HepG2 (cell line): ENCODE data around the gene ZNF3. TPM values are rescaled to one million over a fixed set of nuclear protein-coding genes. Genes with fewer than 3 reads are reported as not detected.

Experiments used
- AHR ChIP-seq: IDR thresholded peaks from 2 replicates; pipeline ENCODE4 v1.6.1; 2018; ENCODE audit warnings: missing genetic modification reagents, missing compliant biosample characterization
- ARNT2 ChIP-seq: sonication (generic); formaldehyde crosslinking; IDR thresholded peaks from 2 replicates; pipeline ENCODE4 v1.8.0; 2022; ENCODE audit warnings: mild to moderate bottlenecking, low read depth, missing genetic modification reagents, moderate library complexity
- EHMT2 ChIP-seq: fragments of 200-600 bp; sonication (generic); IDR thresholded peaks from 2 replicates; pipeline ENCODE4 v1.7.0; 2017; ENCODE audit warnings: antibody characterized with exemption, low read depth, low read length, borderline replicate concordance
- GABPA ChIP-seq, 2 experiments: IDR thresholded peaks; 2 replicates each; pipeline ENCODE4 v1.6.1; 2011 to 2016; ENCODE audit warnings: low read depth in 2 of 2, low read length in 1 of 2, missing biosample characterization in 1 of 2, missing genetic modification characterization in 1 of 2
- KDM4B ChIP-seq: sonication (generic); formaldehyde crosslinking; IDR thresholded peaks from 2 replicates; pipeline ENCODE4 v1.4.0; 2020; ENCODE audit warnings: missing genetic modification reagents
- KDM5B ChIP-seq: sonication (generic); formaldehyde crosslinking; IDR thresholded peaks from 2 replicates; pipeline ENCODE4 v1.4.0; 2020; ENCODE audit warnings: missing genetic modification reagents, mild to moderate bottlenecking, borderline replicate concordance
- KLF12 ChIP-seq: sonication (generic); formaldehyde crosslinking; IDR thresholded peaks from 2 replicates; pipeline ENCODE4 v1.4.0; 2020; ENCODE audit warnings: missing genetic modification reagents, borderline replicate concordance
- LCORL ChIP-seq, 2 experiments: fragments of 450-650 bp in 1 of 2; sonication (generic) in 1 of 2; formaldehyde crosslinking in 1 of 2; IDR thresholded peaks; 2 replicates each; pipeline versions ENCODE4 v1.5.0 to v1.6.1; 2017 to 2020; ENCODE audit warnings: antibody characterized with exemption in 1 of 2, missing genetic modification reagents in 1 of 2
- MXD4 ChIP-seq: IDR thresholded peaks from 2 replicates; pipeline ENCODE4 v1.6.1; 2016; ENCODE audit warnings: mild to moderate bottlenecking, missing biosample characterization, missing genetic modification reagents
- NFIC ChIP-seq: IDR thresholded peaks from 2 replicates; pipeline ENCODE4 v1.6.1; 2012; ENCODE audit warnings: mild to moderate bottlenecking, low read length, inconsistent platforms
- U2AF1 ChIP-seq: fragments of 200-400 bp; formaldehyde crosslinking; optimal IDR thresholded peaks from 2 replicates; pipeline ENCODE3; 2017; ENCODE audit warnings: mild to moderate bottlenecking, low read depth, low read length
- ZBTB3 ChIP-seq: sonication (generic); formaldehyde crosslinking; IDR thresholded peaks from 2 replicates; pipeline ENCODE4 v1.4.0; 2020; ENCODE audit warnings: low read depth, mild to moderate bottlenecking, moderate library complexity, missing genetic modification reagents, borderline replicate concordance
- ZC3H4 ChIP-seq: sonication (generic); formaldehyde crosslinking; IDR thresholded peaks from 2 replicates; pipeline ENCODE4 v1.4.0; 2020; ENCODE audit warnings: missing genetic modification reagents, borderline replicate concordance
- ZMYM2 ChIP-seq: sonication (generic); formaldehyde crosslinking; IDR thresholded peaks from 2 replicates; pipeline ENCODE4 v1.8.0; 2022; ENCODE audit warnings: mild to moderate bottlenecking, missing genetic modification reagents
- polyA plus RNA-seq, 8 experiments: library from polyadenylated mRNA; depleted of rRNA in 3 of 8; stranded (reverse) in 7 of 8; unstranded in 1 of 8; fragments of >200 nt; fragmentation: Illumina TruSeq in 4 of 8; extraction: Trizol in 4 of 8; gene quantifications; 2 replicates each; pipeline versions ENCODE4 v1.2.1 to v1.2.3, GENCODE V29; 2011 to 2016; ENCODE audit warnings: low read depth in 4 of 8, missing spikeins in 1 of 8, mixed read lengths in 1 of 8; ENCODE audit not compliant: insufficient read depth in 1 of 8
- total RNA-seq, 5 experiments: library from RNA; depleted of rRNA; stranded (reverse); fragments of >200 nt; fragmentation: Illumina TruSeq; extraction: Trizol; gene quantifications; 2 replicates each; pipeline ENCODE4 v1.2.3, GENCODE V29; 2016; ENCODE audit warnings: low read depth in 1 of 5
- TF ChIP-seq, protein P1 (sequence below): sonication (generic); formaldehyde crosslinking; IDR thresholded peaks from 2 replicates; pipeline ENCODE4 v1.4.0; 2020; ENCODE audit warnings: missing genetic modification reagents, borderline replicate concordance
- TF ChIP-seq, protein P2 (sequence below): sonication (generic); formaldehyde crosslinking; IDR thresholded peaks from 2 replicates; pipeline ENCODE4 v1.5.0; 2020; ENCODE audit warnings: mild to moderate bottlenecking, missing genetic modification reagents, borderline replicate concordance
- TF ChIP-seq, protein P3 (sequence below): sonication (generic); formaldehyde crosslinking; IDR thresholded peaks from 2 replicates; pipeline ENCODE4 v1.8.1; 2023; ENCODE audit warnings: missing genetic modification reagents, mild to moderate bottlenecking, borderline replicate concordance
- TF ChIP-seq, protein P4 (sequence below): sonication (generic); formaldehyde crosslinking; IDR thresholded peaks from 2 replicates; pipeline ENCODE4 v1.4.0; 2020; ENCODE audit warnings: mild to moderate bottlenecking, missing genetic modification reagents

Gene ZNF3
- total and polyA plus RNA-seq, 2 of the 13 experiments (the other 11 are each of a cell fraction or from before 2014, with no cell fraction given): 33.7 to 56.9 TPM

DNA sequence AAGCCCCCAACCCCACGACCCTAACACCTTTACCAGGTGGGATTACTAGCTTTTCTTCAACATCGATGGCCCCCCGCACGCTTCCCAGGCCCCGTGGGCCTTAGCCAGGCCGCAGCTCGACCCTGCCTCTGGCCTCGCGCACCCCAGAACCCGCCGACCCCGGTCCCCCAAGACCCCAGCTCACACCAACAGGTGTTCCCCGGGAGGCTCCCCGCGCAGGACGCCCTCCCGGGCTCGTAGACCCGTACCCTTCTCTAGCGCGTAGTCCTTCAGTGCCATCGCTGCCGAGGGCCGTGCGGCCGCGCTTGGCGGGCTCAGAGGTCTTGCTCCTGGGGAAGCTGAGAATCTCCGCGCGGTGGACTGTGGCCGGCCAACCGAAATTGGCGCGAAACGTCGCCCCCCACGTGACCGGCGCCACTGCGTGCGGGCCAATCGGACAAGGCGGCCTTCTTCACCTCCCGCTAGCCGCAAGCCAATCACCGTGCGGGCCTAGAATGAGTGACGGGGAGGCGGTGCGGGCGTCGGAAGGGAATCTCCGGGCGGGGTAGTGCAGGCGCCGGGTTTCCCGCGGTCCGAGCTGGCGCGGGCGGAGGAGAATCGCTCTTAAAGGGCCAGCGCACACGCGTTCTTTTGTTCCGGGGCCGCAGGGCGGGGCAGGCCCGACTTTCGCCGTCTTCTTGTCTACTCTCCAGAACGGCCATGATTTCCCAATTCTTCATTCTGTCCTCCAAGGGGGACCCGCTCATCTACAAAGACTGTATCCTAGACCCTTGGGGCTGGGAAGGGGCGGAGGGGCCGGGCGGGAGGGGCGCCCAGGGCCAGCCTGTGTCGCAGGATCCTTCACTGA lies 19.7 kb upstream of the ZNF3 start, which contains the start of the genes AP4M1 and MCM7 (continued):
- TF ChIP-seq AHR (CRISPR knock-in tag) (no peak), KDM4B (CRISPR knock-in tag) (no peak), NFIC (no peak), GABPA (IDR thresholded peaks at IDR 0.05; ENCODE audit: low read depth, low read length) (peak; percentile 43), GABPA (CRISPR knock-in tag; IDR thresholded peaks at IDR 0.05; ENCODE audit: low read depth) (peak; percentile 76), ZMYM2 (CRISPR knock-in tag) (no peak), ZC3H4 (no peak), EHMT2 (no peak), U2AF1 (no peak), LCORL (IDR thresholded peaks at IDR 0.05) (no peak), LCORL (CRISPR knock-in tag; IDR thresholded peaks at IDR 0.05) (no peak), KDM5B (peak; percentile 81; the same call in 1 of the 2 replicates), MXD4 (CRISPR knock-in tag) (no peak; the same call in 1 of the 2 replicates), KLF12 (peak; percentile 60; the same call in 1 of the 2 replicates), ARNT2 (CRISPR knock-in tag) (peak; percentile 87), ZBTB3 (no peak)
- TF ChIP-seq, protein P1, sequence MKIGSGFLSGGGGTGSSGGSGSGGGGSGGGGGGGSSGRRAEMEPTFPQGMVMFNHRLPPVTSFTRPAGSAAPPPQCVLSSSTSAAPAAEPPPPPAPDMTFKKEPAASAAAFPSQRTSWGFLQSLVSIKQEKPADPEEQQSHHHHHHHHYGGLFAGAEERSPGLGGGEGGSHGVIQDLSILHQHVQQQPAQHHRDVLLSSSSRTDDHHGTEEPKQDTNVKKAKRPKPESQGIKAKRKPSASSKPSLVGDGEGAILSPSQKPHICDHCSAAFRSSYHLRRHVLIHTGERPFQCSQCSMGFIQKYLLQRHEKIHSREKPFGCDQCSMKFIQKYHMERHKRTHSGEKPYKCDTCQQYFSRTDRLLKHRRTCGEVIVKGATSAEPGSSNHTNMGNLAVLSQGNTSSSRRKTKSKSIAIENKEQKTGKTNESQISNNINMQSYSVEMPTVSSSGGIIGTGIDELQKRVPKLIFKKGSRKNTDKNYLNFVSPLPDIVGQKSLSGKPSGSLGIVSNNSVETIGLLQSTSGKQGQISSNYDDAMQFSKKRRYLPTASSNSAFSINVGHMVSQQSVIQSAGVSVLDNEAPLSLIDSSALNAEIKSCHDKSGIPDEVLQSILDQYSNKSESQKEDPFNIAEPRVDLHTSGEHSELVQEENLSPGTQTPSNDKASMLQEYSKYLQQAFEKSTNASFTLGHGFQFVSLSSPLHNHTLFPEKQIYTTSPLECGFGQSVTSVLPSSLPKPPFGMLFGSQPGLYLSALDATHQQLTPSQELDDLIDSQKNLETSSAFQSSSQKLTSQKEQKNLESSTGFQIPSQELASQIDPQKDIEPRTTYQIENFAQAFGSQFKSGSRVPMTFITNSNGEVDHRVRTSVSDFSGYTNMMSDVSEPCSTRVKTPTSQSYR (CRISPR knock-in tag): no peak
- TF ChIP-seq, protein P2, sequence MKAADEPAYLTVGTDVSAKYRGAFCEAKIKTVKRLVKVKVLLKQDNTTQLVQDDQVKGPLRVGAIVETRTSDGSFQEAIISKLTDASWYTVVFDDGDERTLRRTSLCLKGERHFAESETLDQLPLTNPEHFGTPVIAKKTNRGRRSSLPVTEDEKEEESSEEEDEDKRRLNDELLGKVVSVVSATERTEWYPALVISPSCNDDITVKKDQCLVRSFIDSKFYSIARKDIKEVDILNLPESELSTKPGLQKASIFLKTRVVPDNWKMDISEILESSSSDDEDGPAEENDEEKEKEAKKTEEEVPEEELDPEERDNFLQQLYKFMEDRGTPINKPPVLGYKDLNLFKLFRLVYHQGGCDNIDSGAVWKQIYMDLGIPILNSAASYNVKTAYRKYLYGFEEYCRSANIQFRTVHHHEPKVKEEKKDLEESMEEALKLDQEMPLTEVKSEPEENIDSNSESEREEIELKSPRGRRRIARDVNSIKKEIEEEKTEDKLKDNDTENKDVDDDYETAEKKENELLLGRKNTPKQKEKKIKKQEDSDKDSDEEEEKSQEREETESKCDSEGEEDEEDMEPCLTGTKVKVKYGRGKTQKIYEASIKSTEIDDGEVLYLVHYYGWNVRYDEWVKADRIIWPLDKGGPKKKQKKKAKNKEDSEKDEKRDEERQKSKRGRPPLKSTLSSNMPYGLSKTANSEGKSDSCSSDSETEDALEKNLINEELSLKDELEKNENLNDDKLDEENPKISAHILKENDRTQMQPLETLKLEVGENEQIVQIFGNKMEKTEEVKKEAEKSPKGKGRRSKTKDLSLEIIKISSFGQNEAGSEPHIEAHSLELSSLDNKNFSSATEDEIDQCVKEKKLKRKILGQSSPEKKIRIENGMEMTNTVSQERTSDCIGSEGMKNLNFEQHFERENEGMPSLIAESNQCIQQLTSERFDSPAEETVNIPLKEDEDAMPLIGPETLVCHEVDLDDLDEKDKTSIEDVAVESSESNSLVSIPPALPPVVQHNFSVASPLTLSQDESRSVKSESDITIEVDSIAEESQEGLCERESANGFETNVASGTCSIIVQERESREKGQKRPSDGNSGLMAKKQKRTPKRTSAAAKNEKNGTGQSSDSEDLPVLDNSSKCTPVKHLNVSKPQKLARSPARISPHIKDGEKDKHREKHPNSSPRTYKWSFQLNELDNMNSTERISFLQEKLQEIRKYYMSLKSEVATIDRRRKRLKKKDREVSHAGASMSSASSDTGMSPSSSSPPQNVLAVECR (CRISPR knock-in tag): peak; percentile 81
- TF ChIP-seq, protein P3, sequence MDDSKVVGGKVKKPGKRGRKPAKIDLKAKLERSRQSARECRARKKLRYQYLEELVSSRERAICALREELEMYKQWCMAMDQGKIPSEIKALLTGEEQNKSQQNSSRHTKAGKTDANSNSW (CRISPR knock-in tag): 0 out of 2 replicates have a peak, but pooled peaks have one; percentile 28
- TF ChIP-seq, protein P4, sequence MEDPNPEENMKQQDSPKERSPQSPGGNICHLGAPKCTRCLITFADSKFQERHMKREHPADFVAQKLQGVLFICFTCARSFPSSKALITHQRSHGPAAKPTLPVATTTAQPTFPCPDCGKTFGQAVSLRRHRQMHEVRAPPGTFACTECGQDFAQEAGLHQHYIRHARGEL (CRISPR knock-in tag): no peak
